GM21423 (cell line): ENCODE measurements around the gene ZWILCH.
"Not testable (repeated sequence)": the region's sequence is repeated elsewhere in the genome, so short reads cannot be mapped to it uniquely, and the experiment has no call there.

Source experiments
- ATAC-seq: cut with Tn5 transposase; IDR thresholded peaks from one replicate; pipeline ENCODE4 v1.9.1; 2021; ENCODE audit warnings: mild to moderate bottlenecking, moderate library complexity; ENCODE audit not compliant: unreplicated experiment

Gene ZWILCH

DNA sequence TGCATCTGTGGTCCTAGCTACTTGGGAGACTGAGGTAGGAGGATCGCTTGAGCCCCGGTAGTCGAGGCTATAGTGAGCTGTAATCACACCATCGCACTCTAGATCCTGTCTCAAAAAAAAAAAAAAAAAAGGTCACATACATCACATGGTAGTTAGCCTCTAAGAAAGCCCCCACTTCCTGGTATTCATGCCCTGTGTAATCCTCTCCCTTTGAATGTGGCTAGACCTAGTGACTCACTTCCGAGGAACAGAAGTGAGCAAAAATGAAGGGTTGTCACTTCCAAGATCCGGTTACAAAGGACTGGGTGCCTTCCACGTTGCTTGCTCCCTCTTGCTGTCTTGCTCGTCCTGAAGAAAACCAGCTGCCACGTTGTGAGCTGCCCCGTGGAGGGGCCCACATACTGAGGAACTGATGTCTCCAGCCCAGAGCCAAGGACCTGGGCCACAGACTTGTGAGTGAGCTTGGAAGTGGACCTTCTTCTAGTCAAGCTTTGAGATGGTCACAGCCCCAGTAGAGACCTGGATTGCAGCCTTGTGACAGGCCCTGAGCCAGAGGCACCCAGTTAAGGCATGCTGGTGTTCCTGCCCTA is 73.3 kb downstream of the ZWILCH start:
- ATAC-seq, result no peak

DNA sequence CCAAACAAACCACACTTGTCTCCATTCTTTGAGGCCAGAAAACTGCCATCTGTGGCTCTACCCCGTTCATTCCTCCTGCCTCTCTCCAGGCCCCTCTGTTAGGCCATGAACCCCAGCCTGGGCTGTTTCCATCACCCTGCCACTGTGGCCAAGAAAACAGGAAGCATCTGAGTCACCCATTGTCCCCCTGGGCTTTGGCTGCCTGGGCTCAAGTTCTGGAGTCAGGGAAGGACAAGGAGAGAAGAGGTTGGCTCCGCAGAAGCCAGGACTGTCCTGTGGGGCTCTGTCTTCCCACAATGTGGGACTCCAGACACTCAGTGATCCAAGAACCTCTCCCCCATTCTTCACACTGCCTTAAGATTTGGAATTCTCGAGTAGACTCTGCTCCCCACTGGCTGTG is 75.5 kb downstream of the ZWILCH start:
- no peak for ATAC-seq

DNA sequence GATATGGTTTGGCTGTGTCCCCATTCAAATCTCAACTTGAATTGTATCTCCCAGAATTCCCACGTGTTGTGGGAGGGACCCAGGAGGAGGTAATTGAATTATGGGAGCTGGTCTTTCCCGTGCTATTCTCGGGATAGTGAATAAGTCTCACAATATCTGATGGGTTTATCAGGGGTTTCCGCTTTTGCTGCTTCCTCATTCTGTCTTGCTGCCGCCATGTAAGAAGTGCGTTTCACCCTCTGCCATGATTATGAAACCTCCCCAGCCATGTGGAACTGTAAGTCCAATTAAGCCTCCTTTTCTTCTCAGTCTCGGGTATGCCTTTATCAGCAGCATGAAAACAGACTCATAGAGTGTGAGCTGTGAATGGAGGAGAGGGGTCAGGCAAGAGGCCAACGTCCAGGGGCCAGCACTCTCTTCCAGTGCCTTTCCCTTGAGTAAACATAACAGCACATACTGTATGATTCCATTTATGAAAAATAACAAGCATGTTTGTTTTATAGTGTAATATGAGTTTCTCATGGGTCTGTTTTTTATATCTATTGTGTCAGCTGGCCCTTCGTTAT is 76.9 kb downstream of the ZWILCH start:
- no peak for ATAC-seq

DNA sequence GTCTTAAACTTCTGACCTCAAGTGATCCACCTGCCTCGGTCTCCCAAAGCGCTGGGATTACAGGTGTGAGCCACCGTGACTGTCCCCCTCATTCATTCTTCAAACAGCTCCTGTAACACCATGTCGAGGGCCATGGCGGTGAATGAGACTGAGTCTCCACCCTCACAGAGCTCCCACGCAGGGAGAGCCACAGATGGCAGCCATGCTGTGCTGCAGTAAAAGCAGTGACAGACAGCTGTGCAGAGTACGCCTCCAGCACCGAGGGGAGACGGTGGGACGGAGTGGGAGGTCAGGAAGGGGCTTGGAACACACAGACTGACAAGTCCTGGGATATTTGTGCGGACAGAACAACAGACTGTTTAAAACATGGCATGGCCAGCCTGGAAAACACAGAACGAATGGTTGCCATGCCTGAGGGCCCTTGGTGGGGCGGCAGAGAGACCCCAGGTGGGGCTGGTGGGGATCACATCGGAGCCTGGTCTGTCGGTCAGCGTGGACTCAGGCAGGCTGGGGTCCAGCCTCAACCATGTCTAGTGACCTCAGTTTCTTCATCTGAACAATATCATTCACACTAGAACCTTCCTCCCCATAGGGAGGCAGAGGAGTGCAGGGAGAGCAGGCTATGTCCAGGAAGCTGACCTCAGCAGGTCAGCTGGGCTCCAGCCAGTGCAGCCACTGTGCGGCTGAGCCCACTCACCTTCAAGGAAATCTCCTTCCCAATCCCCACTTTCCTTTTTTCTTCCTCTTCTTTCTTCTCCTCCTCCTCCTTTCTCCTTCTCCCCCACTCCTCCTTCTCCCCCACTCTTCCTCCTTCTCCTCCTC is 81.2 kb downstream of the ZWILCH start:
- ATAC-seq, result no peak

DNA sequence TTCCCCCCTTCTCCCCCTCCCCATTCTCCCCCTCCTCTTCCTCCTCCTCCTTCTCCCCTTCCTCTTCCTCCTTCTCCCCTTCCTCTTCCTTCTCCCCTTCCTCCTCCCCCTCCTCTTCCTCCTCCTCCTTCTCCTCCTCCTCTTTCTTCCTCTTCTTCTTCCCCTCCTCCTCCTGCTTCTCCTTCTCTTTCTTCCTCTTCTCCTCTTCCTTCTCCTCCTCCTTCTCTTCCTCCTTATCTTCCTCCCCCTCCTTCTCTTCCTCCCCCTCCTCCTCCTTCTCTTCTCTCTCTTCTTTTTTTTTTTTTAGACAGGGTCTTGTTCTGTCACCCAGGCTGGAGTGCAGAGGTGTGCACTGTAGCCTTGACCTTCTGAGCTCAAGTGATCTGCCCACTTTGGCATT is 81.9 kb downstream of the ZWILCH start:
- ATAC-seq, result no peak

DNA sequence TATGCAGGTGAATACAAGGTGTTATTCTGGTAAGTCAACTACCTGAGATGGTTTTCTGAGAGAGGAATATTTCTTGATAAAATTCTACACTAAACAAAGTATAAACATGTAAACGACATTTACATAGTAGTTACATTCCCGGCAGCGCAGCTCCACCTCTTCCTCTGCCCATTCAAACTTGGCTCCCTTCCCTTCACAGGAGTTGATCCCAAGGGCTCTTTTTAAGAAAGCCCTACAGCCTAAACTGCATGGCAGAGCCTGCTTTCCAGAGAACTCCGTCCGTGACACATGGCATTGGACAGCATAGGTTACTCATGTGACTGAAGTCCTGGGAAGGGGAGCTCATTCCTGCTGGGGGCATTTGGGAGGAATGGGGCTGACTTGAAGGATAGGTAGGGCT is 82.6 kb downstream of the ZWILCH start:
- no peak for ATAC-seq

DNA sequence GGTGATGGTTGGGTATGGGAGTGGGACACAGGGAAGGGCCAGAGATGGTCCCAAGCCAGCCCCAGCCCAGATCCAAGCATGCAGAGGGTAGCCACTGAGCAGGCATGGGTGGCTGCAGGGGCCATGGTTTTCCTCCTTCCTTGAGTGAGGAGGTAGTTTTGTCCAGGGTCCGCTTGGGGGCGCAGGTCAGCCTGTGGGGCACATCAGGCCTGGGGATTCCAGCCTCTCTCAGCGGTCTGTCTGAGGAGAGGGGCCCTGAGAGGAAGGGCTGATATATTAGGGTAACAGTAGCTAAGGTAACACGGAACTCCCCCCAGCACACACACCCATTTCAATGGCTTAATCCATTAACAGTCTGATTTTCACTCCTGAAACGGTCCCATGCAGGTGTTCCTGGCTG is 83.4 kb downstream of the ZWILCH start:
- ATAC-seq, result no peak

DNA sequence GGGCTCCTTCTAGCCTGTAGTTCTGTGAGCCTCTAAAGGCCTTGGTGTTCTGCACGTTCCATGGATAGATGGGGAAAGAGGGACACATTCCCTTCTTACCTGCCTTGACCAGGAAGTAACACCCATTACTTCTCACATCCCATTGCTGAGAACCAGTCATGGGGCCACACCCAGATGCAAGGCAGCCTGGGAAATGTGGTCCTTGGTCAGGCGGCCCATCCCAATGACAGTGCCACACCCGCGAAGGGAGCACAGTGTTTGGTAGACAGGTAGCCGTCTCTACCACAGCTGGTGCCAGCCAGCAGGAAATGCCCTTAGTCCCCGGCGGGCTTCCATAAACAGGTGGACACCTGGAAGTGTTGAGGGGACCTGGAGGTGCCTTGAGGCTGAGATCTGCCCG is 83.8 kb downstream of the ZWILCH start:
- no peak for ATAC-seq

DNA sequence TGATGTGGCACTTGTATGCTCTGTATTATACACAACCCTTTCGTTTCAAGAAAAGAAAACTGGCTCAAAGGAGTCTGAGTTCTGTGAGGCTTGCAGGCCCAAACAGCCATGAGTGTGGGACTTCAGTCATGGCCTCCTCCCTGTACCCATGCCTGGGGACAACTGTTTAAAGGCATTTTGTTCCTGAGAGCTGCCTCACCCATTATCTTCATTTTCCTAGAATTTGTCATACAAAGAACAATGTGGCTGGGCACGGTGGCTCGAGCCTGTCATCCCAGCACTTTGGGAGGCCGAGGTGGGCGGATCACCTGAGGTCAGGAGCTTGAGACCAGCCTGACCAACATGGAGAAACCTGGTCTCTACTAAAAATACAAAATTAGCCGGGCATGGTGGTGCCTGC is 84.3 kb downstream of the ZWILCH start:
- ATAC-seq, result not testable (repeated sequence)

DNA sequence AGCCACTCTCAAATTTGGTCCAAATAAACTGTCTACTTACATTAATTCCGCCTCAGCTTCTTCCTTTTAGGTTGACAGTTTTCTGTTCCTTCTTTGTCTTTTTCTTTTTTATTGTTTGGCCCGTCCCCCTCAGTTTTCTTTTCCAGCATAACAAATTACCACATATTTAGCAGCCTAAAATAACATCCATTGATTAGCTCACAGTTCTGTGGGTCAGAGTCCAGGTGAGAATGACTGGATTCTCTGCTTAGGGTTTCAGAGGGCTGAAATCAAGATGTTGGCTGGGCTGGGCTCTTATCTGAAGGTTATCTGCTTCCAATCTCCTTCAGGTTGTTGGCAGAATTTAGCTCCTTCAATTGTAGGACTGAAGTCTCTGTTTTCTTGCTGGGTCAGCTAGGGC is 85.3 kb downstream of the ZWILCH start:
- no peak for ATAC-seq

DNA sequence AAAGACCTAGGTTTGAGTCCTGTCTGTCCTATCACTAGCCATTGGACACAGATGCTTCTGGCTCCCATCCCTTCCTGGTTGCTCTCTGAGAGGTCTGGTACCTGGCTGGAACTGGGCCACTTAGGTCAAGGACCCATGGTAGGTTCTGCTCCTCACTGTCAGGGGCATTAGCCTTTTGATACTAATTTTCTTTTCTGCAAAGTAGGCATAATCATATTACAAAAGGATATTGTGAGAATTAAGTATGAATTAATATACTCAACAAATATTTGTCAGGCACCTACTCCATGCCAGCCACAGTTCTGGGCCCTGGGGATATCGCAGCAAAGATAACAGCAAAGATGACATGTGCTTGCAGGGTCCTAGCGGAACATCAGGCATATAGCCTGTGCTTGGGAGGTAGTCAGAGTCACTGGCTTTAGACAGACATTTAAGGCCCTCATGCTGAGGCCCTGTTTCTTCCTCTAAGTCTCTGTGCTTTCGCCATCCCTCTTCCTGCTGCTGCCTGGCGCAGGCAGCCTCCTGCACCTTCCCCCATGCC is 86.3 kb downstream of the ZWILCH start:
- ATAC-seq, result no peak

DNA sequence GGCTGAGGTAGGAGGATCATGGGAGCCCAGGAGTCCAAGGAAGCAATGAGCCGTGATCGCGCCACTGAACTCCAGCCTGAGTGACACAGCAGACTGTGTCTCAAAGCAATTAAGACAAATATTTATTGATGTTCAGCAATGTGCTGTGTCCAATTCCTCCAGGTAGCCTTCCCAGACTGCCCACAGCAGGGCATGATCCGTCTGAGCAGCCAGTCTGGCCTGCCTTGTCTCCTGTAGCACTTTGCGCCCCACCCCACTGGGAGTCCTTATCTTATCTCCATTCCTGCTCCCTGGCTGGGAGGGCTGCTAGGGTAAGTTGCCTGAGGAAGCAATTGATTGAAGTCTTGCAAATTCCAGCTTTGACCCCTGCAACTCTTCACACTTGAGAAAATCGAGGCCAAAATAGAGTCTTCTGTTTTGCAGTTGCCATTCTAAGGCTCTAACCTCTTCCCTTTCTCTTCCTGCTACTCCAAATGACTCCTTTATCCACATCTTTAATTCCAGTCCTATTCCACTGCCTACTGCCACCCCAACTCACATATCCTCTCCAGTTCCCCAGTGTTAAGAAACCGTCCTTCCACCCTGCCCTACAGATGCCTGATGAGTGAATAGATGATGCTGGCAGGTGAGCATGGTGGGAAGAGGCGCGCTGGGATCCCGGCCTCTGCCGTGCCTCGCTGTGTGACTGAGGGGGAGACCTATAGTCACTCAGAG is 87.5 kb downstream of the ZWILCH start:
- ATAC-seq, result no peak

DNA sequence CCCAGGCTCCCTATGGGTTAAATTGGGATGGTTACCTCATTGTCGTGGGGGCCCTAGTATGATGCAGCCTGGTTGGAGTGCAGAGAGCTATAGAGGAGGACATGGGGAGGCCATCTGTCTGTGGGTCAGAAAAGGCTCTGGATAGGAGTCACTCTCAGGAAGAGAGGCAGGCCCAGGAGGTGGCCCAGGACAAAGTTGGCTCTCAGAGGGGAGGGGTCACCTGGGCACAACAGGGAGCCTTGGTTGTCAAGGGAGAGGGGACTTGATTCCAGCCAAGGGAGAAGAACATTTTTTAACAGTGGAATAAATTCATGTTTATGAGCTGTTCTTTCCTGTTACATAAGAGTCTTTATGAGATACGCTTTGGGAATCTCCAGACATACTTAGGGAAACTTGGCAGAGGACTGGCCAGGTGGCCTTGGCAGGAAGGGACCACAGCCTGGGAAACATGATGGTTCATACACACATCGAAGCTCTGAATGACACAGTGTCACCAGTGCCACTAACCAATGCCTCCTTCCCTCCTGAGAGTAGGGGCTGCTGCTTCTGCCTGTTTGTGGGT is 88.2 kb downstream of the ZWILCH start:
- ATAC-seq, result no peak

DNA sequence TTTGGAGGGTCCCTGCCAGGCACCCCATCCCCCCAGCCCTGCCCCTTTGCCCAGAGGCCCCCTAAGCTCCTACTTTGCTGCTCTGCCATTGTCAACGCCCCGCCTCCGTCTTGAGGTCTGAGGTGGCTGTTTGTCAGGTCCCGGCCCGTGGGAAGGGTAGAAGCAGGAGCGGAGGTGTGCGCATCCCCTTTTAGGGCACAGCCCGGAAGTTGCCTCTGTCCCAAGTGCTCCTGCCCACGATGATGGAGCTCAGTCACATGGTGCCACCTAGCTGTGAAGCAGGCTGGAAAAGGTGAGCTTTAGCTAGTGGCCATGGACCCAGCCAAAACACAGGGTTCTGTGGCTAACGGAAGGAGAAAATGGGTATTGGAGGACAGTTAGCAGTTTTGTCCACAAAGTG is 89.2 kb downstream of the ZWILCH start:
- ATAC-seq, result no peak

DNA sequence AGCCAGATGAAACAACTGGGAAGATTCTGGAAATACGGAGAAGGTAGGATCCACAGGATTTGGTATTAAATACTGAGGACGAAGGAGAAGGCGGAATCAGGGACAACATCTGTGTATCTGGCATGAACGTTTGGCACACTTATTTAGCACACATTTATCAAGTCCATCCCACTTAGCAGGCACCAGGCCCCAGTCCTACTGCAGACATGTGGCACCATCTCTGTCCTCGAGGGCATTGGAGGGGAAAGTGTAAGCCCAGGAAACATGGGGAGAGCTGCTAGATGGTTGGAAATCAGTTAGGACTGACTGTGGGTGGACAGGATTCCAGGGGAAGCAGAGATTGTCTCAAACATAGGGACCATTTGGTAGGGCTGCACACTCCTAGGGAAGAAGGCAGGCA is 89.7 kb downstream of the ZWILCH start:
- no peak for ATAC-seq

DNA sequence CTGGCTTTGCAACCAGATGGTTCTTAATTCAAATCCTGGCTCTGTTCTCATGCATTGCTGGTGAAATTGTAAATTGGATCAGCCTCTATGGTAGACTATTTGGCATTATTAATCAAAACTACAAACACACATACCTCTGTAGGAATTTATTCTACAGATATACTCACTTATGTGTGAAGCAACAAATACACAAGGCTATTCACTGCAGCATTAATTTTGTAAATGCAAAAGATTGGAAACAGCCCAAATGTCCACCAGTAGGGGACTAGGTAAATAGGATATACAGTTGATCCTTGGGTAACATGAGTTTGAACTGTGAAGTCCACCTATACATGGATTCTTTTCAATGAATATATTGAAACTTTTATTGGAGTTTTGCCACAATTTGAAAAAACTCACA is 90.2 kb downstream of the ZWILCH start:
- no peak for ATAC-seq

DNA sequence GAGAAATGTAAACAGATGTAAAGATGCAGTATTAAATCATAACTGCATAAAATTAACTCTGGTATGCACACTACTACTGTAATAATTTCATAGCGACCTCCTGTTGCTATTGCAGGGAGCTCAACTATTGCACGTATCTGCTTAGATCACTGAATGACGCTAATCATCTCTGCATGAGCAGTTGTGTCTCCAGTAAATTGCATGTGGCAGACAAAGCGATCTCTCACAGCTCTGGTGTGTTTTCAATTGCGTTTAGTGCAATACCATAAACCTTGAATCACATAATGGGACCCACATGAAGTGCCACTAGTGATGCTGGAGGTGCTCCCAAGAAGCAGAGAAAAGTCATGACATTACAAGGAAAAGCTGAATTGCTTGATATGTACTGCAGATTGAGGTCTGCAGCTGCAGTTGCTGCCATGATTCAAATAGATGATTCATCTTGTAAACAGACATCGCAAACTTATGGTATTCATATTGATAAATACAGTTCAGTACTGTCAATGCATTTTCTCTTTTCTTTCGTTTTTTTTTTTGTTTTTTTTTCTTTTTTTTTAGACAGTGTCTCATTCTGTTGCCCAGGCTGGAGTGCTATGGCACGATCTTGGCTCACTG is 90.9 kb downstream of the ZWILCH start:
- no peak for ATAC-seq

DNA sequence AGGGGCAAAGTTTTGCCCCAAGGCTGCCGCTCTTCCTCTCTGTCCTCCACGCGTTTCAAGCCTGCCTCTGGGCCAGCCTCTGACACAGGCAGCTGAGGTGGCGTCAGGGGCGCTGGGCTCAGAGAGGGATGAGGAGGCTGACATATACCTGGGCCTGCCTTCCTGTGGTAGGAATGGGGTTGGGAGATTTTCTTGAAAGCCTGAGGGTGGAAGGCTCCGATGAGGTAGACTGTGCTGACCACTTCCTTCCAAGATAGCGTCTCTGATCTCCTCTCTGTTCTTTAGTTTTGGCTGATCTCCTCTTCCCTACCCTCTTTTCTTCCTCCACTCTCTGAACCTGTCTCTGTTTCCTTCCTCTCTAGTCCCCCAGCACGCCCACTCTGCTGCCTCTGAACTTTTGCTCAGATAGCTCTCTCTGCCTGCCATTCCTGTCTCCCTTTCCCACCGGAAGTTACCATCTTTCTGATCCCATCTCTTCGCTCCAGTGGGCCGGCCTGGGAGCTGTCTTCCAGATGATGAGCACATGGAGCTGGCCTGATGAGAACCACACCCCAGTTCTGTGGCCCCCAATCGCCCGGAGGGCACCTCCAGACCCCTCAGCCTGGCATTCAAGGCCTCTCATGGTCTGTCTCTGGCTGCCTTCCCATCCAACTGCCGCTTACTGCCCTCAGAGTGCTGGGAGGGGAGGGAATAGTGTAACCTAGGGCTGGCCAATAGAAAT is 93.1 kb downstream of the ZWILCH start:
- no peak for ATAC-seq
